ENCODE measurements around the gene EPS8.

EPS8 gene

GRCh38 chr12:15712823-15713660, 76.1 kb downstream of the EPS8 start:
- DNase-seq: no peak

DNA sequence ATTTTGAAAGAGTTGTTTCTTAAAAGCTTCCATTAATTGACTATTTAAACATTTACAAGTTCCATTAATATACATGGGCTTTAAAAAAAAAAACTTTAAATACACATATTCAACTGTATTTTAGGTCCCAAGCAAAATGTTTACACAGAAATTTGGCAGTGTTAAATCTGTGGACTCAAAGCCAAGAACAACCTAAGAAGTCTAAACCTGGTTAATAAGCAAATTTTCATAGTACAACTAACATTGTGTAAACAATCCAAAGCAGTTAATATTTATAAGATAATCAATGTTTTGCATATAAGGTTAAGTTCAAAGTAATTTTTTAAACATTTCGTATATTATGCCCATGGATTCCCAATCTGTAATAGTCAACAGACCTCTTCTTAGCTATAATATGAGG, 77.0 kb downstream of the EPS8 start:
- no peak for DNase-seq

DNA sequence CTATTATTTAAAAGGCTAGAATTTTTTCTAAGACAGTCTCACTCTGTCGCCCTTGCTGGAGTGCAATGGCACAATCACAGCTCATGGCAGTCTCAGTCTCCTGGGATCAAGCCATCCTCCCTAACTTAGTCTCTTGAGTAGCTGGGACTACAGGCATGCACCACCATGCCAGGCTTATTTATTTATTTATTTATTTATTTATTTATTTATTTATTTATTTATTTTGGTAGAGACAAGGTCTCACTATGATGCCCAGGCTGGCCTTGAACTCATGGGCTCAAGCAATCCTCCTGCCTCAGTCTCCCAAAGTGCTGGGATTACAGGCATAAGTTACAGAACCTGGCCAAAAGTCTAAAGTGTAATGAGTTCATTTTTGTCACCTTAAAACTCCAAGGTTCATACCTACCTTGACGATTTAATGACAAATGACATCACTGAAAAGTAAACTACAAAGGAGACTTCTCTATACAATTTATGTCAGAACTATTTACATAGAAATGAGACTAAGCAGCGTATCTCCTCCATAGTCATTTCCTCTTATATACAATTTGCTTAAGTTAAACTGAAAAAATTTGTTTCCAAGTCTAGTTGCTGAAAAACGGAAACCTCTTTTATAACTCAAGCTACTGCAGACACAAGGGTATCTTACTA, 78.2 kb downstream of the EPS8 start:
- DNase-seq: no peak

DNA sequence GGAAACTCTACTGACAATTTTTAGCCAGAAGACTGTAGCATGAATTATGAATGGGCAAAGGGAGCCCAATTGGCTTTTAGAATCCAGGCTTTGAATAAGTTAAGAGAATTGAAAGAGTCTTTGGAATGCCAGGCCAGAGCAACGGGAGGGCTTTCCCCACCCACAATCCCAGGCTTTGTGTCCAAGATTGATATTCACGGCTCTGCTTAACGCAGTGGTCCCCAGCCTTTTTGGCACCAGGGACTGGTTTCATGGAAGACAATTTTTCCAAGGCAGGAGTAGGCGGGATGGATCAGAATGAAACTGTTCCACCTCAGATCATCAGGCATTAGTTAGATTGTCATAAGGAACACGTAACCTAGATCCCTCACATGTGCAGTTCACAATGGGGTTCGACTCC, 79.6 kb downstream of the EPS8 start:
- DNase-seq: no peak

GRCh38 chr12:15708396-15709076, 80.7 kb downstream of the EPS8 start:
- DNase-seq: no peak

DNA sequence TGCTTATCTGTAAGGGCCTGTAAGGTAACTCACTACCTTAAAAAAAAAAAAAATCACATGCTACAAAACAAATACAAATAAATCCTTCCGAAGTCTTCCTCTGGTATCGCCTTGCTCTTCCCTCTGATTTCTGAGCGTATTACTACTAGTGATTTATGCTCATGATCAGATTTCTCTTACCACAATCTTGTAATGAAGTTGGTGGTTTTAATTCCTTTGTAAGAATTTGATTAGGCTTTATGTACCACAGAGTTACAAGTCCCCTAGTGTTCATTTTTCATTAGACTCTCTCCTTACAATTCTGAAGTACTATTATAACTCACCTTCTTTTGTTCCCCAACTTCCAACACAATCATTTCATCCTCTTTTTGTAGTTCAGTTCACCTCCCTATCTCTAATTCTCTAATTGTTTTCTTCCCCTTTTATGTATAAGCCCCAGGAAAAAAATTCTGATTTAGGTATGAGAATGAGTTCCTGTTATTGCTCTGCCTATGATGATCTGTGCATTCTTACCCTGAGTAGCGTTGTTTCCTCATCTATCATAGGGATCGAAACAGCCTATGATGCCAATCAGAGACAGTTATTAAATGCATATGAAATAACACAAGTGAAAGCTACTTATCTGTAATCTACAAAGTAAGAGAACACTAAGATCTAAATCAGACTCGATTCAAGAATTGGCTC, 81.5 kb downstream of the EPS8 start:
- no peak for DNase-seq

DNA sequence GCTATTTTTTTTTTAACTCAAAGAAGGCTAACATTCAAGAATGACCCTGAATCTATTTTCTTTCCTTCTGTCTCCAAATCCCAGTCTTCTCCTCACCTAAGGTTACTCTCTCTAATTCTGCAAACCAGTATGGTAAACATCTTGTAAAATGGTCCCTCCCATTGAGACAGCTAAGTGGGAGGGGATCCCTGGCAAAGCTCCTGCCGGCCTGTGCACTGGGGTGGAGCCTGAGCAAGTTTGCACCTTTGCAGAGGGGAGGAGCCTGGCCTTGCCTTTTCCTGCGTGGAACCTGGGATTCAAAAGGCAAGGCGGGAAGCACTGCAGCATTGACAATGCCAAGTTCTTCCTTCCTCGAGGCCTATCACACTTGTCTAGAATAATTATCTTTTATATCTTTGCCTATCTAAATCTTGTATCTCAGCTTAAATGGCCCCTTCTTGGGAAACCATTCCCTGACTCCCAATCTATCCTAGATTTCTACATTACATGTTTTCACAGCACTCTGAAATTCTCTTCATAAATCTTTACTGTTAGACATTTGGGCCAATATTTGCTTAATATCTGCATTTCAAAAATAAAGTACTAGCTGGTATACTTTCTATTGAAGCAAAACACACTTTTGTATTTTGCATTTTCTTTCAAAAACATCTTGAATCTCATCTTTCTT, 83.0 kb downstream of the EPS8 start:
- no peak for DNase-seq

- no peak for DNase-seq
Observed at GRCh38 chr12:15705606-15706005, 83.6 kb downstream of the EPS8 start.

- no peak for DNase-seq
Observed at GRCh38 chr12:15702276-15702675, 86.9 kb downstream of the EPS8 start.

GRCh38 chr12:15701631-15702156, 87.5 kb downstream of the EPS8 start:
- DNase-seq: no peak

DNA sequence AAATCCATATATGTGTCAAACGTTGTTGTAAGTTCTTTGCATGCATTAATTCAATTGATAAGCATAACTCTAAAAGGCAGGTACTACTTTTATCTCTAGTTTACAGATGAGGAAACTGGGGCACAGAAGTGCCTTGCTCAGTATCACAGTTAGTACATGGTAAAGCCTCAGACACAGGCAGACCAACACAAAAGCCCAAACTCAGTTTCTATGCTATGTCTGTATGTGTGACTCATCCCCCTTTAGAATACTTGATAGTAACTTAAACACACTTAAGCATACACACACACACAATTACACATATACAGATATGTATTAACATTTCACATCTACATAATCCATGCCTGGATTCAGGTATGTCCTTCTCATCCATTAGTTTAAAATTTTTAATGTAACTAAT, 88.0 kb downstream of the EPS8 start:
- no peak for DNase-seq

GRCh38 chr12:15700595-15700994, 88.6 kb downstream of the EPS8 start:
- no peak for DNase-seq

DNA sequence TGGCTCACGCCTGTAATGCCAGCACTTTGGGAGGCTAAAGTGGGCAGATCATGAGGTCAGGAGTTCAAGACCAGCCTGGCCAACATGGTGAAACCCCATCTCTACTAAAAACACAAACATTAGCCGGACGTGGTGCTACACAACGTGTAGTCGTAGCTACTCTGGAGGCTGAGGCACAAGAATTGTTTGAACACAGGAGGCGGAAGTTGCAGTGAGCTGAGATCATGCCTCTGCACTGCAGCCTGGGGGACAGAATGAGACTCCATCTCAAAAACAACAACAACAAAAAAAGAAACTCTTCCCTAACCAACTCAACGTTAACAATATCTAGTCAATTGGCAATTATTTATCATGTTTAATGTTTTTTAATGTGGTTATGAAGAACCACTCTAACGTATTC, 89.3 kb downstream of the EPS8 start:
- DNase-seq: no peak

GRCh38 chr12:15698377-15698871, 90.8 kb downstream of the EPS8 start:
- no peak for DNase-seq

DNA sequence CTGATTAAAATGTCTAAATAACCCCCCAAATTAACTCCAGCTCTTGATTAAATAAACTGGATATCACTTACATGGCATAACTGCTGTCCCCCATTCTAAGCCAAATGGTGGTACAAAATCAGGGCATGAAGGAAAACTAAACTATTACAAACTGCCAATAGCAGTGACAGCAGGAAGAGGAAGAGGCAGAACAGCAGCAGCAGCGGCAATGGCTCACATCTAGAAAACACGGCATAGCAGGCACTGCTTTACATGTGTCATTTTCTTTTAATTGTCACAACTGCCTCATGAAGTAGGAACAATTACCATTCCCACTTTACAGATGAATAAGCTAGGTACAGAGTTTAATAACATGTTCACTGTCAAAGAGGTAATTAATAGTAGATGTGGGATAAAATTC, 92.0 kb downstream of the EPS8 start:
- DNase-seq: no peak

DNA sequence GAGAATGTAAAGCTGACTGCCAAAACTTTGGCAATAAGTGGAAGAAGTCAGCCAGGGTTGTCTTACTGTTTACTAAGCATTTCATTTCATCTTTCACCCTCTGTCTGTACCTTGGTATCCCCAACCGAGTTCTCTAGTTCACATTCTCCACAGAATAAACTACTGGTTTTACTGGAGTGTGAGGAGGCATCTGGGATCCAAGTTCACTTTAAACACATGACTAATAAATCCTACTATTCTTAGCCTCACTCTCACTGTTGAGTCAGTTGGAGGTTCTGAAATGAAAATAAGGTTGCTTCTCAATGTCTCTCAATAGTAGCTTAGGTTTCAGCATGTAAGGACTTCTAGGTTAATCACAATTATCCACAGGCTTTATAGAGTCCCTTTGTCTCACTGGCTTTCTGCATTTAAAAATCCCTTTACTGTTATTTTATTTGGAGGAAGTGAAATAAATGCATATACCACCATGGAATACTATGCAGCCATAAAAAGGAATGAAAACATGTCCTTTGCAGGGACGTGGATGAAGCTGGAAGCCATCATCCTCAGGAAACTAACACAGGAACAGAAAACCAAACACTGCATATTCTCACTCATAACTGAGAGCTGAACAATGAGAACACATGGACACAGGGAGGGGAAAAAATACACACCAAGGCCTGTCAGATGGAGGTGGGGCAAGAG, 95.8 kb downstream of the EPS8 start:
- DNase-seq: no peak

DNA sequence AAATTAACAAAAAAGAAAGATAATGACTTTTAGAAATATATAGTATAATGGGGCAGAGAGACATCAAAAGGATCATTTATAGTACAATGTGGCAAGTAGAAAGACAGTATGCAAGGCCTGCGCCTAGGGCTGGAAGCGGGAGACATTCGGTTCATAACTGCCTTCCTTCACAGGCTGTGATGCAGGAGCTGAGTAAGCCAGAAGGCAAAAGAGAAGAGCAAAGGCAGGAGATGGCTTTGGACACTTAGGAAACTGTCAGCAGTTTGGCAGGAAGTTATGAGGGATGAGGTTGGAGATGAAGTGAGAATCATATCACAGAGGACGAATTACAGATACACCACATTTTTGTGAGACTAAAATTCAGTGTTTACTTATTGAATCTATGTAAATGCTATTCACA, 97.8 kb downstream of the EPS8 start:
- no peak for DNase-seq

DNA sequence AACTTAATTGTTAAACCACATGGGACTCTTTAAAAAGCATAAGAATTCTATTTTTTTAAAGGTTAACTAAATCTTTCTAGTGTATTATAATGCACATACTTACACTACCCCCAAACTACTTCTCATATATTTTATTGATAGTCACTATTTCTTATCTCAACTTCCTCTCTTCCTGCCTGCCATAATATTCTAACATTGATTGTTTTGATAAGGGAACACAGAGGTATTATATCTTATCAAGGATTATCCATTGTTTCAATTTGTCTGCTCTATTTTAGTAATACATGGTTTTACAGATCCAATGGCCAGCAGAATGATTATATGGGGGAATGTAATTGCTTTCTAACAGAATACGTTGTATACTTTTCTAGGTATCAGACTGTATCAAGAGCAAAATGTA, 98.9 kb downstream of the EPS8 start:
- DNase-seq: no peak

GRCh38 chr12:15689751-15690191, 99.4 kb downstream of the EPS8 start:
- no peak for DNase-seq

DNA sequence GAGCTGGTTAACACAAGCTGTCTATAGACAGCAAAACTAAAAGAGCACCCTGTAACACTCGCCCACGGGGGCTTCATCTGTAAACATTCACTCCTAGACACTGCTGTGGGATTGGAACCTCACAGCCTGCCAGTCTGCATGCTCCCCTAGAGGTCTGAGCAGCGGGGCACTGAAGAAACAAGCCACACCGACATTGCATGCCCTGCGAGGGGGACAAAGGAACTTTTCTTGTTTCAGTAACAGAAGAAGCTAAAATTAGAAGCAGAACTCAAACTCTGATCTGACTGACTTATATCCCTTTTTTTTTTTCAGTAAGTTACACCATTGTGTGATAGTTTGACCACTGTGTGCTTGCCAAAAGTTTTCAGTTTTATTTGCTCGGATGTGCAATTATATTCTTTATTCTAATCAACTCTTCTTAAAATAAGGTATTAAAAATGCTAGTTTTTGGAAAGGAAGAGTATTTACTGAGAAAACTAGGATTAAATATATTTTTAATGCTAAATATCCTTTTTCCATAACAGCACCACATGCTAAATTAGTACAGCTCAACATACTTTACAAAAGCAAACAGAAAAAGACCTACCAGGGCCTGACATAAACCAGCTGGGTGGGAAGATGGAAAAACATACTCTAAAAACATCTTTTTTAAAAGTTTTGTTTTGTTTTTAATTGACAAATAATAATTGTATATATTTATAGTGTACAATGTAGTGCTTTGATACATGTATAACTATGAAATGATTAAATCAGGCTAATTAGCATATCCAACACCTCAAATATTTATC, 100.2 kb downstream of the EPS8 start:
- DNase-seq: no peak

DNA sequence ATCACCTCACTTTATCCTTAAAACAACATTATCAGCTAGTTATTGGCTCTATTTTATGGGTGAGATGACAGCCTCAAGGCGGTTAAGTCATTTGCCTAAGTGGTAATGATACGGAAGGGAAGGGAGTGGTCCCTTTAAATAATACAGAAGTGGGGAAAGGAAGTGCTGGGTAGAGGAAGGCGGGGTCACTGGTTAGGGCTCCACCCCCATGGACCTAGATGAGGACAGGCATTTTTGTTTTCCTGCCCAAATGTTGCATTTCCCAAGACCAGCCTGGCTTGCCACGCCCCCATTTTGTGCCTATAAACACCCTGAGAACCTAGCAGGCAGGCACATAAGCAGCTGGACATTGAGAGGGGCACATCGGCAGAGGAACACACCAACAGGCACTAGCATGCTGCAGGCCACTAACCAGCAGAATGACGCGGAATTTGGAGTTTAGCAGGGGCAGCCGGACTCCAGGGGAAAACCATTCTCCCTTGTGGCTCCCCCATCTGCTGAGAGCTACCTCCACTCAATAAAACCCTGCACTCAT, 100.9 kb downstream of the EPS8 start:
- DNase-seq: no peak
